Measurements from ENCODE around the gene PM20D2.

GRCh38 chr6:89183294-89183693 lies 37.4 kb downstream of the PM20D2 start:
- TF ChIP-seq CTCF (IDR thresholded peaks at IDR 0.05): no peak
- TF ChIP-seq POLR2A (IDR thresholded peaks at IDR 0.05): no peak
